OCI-LY3 (cell line): Measurements from ENCODE around the gene UGT1A5.

ENCODE experiments used
- EZH2phosphoT487 ChIP-seq: fragments of 200-600 bp; shearing (Covaris generic); IDR thresholded peaks from 2 replicates; pipeline ENCODE4 v1.6.1; 2018; ENCODE audit warnings: antibody characterized with exemption, mixed run types, low read depth
- TF ChIP-seq, protein P1 (sequence below): fragments of 200-600, 300-600 bp; sonication (generic); IDR thresholded peaks from 2 replicates; pipeline ENCODE4 v1.5.1; 2014; ENCODE audit warnings: antibody characterized with exemption, low read length, low read depth

DNA sequence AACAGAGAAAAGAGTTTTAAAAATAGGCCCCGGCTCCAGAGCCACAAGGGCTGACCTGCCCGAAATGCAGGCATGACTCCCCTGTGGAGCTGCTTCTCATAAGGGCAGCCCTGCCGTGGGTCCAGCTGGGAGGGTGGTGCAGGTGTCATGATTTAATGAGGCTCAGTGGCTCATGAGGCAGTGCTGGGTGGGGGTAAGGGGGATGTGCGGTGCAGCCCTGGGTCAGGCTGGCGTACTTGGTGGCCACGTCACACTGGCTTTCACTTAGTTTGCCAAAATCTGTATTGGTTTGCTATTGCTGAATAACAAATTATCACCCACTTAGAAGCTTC, 108.0 kb downstream of the UGT1A5 start:
- TF ChIP-seq, protein P1, sequence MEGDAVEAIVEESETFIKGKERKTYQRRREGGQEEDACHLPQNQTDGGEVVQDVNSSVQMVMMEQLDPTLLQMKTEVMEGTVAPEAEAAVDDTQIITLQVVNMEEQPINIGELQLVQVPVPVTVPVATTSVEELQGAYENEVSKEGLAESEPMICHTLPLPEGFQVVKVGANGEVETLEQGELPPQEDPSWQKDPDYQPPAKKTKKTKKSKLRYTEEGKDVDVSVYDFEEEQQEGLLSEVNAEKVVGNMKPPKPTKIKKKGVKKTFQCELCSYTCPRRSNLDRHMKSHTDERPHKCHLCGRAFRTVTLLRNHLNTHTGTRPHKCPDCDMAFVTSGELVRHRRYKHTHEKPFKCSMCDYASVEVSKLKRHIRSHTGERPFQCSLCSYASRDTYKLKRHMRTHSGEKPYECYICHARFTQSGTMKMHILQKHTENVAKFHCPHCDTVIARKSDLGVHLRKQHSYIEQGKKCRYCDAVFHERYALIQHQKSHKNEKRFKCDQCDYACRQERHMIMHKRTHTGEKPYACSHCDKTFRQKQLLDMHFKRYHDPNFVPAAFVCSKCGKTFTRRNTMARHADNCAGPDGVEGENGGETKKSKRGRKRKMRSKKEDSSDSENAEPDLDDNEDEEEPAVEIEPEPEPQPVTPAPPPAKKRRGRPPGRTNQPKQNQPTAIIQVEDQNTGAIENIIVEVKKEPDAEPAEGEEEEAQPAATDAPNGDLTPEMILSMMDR: no peak
- no peak for TF ChIP-seq EZH2phosphoT487
